ENCODE data around the gene CDC42EP1.

DNA sequence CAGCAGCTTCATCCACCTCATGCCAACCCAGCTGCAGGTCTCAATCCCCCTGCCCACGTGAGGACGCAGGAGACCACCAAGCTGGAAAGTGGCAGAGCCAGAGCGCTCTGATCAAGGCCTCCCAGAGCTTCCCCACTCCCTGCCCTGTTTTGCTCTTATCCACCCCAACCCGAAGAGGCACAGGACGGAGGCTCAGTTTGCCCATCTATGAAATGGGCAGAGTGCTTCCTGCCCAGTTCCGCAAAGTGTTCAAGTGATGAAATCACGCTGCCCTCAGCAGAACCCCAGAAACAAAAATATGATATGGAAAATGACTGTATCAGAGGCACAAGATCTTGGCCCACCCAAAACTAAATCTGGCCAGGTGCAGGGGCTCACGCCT lies 11.7 kb downstream of the CDC42EP1 start:
- TF ChIP-seq, protein P1, sequence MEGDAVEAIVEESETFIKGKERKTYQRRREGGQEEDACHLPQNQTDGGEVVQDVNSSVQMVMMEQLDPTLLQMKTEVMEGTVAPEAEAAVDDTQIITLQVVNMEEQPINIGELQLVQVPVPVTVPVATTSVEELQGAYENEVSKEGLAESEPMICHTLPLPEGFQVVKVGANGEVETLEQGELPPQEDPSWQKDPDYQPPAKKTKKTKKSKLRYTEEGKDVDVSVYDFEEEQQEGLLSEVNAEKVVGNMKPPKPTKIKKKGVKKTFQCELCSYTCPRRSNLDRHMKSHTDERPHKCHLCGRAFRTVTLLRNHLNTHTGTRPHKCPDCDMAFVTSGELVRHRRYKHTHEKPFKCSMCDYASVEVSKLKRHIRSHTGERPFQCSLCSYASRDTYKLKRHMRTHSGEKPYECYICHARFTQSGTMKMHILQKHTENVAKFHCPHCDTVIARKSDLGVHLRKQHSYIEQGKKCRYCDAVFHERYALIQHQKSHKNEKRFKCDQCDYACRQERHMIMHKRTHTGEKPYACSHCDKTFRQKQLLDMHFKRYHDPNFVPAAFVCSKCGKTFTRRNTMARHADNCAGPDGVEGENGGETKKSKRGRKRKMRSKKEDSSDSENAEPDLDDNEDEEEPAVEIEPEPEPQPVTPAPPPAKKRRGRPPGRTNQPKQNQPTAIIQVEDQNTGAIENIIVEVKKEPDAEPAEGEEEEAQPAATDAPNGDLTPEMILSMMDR (IDR thresholded peaks at IDR 0.05; ENCODE audit: low read length): no peak
- no peak for TF ChIP-seq EZH2 (IDR thresholded peaks at IDR 0.05; ENCODE audit: borderline replicate concordance, low read length)
